GM18520 (cell line): ENCODE results near the gene HEG1.
"Not testable (repeated sequence)": the region's sequence is repeated elsewhere in the genome, so short reads cannot be mapped to it uniquely, and the experiment has no call there.

Experiments
- ATAC-seq: cut with Tn5 transposase; IDR thresholded peaks from one replicate; pipeline ENCODE4 v1.9.1; 2021; ENCODE audit not compliant: unreplicated experiment

HEG1 gene

GRCh38 chr3:125055913-125056745, at the start of gene HEG1:
TSS of gene HEG1 (minus strand) at chr3:125055997. CDS start at chr3:125055890, 107 bp downstream.
- peak; percentile 35 for ATAC-seq

- ATAC-seq: no peak
Observed at GRCh38 chr3:125105116-125105515, 49.3 kb upstream of the HEG1 start.

GRCh38 chr3:125104639-125105038, 48.8 kb upstream of the HEG1 start:
- no peak for ATAC-seq

- ATAC-seq: no peak
Observed at GRCh38 chr3:125103406-125103805, 47.6 kb upstream of the HEG1 start.

- ATAC-seq: no peak
Observed at GRCh38 chr3:125102470-125102869, 46.7 kb upstream of the HEG1 start.

- no peak for ATAC-seq
Observed at GRCh38 chr3:125098611-125099291, 43.0 kb upstream of the HEG1 start.

GRCh38 chr3:125090649-125091048, 34.9 kb upstream of the HEG1 start:
- ATAC-seq: no peak

GRCh38 chr3:125087768-125088391, 32.1 kb upstream of the HEG1 start:
- ATAC-seq: no peak

- ATAC-seq: no peak
Observed at GRCh38 chr3:125085166-125085565, 29.4 kb upstream of the HEG1 start.

- no peak for ATAC-seq
Observed at GRCh38 chr3:125083776-125084175, 28.0 kb upstream of the HEG1 start.

GRCh38 chr3:125082339-125082738, 26.5 kb upstream of the HEG1 start:
- ATAC-seq: not testable (repeated sequence)

GRCh38 chr3:125080077-125080476, 24.3 kb upstream of the HEG1 start:
- ATAC-seq: no peak

GRCh38 chr3:125079675-125080045, 23.9 kb upstream of the HEG1 start:
- ATAC-seq: no peak

GRCh38 chr3:125078951-125079674, 23.3 kb upstream of the HEG1 start:
- ATAC-seq: no peak

GRCh38 chr3:125077864-125078263, 22.1 kb upstream of the HEG1 start:
- no peak for ATAC-seq

GRCh38 chr3:125076464-125076863, 20.7 kb upstream of the HEG1 start:
- no peak for ATAC-seq

- no peak for ATAC-seq
Observed at GRCh38 chr3:125075738-125076137, 19.9 kb upstream of the HEG1 start.

GRCh38 chr3:125073390-125073905, 17.7 kb upstream of the HEG1 start:
- no peak for ATAC-seq

GRCh38 chr3:125072749-125073389, 17.1 kb upstream of the HEG1 start:
- no peak for ATAC-seq

GRCh38 chr3:125072301-125072700, 16.5 kb upstream of the HEG1 start:
- ATAC-seq: no peak
